ENCODE results near the gene ITGB1.

Gene ITGB1

GRCh38 chr10:32955299-32955772 is 2.7 kb downstream of the ITGB1 start:
- no peak for DNase-seq (ENCODE audit: low read depth)

DNA sequence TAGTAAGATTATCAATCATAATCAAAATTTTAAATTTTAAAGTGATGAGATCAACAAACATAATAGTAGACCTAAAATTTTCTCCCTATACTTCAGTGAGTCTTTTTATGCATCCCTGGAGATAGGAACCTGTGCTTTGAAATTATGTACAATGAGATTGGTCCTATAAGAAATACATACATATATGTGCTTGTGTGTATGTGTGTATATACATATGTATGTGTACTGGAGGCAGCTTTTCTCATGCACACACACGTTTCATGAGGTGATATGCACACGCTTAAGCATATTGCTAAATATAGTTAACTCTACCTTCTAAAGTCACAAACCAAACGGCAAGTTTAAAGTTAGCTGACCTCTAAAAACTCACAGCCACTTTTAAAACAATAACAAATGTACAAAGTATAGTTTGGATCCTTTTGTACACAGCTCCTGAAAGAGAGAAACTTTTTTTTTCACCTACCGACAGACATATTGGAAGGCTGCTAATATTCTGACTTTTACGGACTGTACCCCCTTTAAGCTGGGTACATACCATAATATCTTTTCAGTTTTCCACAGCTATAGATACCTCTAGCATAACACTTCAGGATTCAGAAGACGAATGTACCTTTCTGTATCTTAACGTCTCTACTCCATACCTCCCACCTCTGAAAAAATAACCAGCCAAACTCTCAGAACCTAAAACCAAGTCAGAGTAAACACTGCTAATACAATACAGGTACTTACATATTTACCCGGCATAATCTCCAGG is 3.3 kb downstream of the ITGB1 start:
- DNase-seq (ENCODE audit: low read depth), result no peak

- DNase-seq (ENCODE audit: low read depth), result no peak
These were observed 4.0 kb downstream of the ITGB1 start for GRCh38 chr10:32954080-32954479.

DNA sequence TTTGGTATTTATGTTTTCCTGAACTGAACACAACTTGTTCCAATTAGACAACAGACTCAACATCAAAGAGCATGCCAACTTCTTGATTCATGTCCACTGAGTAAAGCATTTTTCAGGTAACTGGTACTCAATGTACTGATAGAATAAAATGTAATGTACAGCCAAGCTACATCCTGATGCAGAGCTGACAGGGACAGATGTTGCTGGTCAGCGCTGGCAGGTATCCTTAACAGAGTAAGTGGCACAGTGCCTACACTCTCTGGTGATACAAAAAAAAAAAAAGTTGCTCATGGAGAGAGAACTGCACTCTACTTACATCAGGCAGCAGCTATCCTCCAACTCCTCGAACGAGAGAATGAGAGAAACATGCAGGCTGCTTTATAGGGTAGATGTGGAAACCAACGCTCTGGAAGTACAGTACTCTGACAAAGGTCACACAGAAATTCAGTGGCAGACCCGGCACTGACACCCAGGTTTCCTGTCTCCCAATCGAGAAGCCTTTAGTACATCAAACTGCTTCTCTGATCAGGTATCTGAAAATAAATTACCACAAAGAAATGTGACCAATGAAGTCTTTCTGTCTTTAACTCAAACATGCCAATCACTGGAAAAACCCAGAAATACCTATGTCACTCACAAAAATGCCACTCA is 4.6 kb downstream of the ITGB1 start:
- DNase-seq (ENCODE audit: low read depth), result no peak

GRCh38 chr10:32952541-32953276 is 5.3 kb downstream of the ITGB1 start:
- DNase-seq (ENCODE audit: low read depth), result no peak

DNA sequence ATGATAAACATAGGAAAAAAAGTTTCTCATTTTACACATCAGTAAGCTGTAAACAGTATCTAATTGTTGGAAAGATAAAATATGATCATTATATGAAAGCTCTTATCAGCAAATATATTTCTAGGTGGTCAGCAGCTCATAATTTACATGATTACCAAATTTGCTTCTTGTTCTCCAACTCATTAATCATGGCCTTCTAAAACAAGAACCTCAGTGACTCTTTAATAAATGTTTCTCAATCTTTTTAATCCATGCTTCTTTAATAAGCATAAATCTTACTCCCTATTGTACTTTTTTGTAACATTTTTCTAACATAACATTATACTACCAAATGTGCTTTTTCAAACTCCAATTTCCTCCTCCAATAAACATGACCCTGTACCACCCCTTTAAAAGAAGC is 5.9 kb downstream of the ITGB1 start:
- DNase-seq (ENCODE audit: low read depth), result no peak

GRCh38 chr10:32951111-32951510 is 6.9 kb downstream of the ITGB1 start:
- DNase-seq (ENCODE audit: low read depth), result no peak

GRCh38 chr10:32950591-32951108 is 7.4 kb downstream of the ITGB1 start:
- no peak for DNase-seq (ENCODE audit: low read depth)

- DNase-seq (ENCODE audit: low read depth), result no peak
These were observed 8.8 kb downstream of the ITGB1 start for GRCh38 chr10:32949221-32949678.

DNA sequence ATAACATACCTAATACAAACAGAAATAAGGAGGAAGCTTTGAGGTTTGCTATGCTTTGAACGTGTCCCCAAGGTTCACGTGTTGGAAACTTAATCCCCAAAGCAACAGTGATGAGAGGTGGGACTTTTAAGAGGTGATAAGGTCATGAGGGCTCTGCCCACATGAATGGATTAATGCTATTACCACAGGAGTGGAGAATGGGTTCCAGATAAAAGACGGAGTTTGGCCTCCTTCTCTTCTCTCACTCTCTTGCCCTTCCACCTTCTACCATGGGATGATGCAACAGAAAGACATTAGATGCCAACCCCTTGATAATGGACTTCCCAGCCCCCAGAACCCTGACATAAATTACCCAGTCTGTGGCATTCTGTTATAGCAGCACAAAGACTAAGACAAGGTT is 9.6 kb downstream of the ITGB1 start:
- DNase-seq (ENCODE audit: low read depth), result no peak

- DNase-seq (ENCODE audit: low read depth), result no peak
These were observed 10.4 kb downstream of the ITGB1 start for GRCh38 chr10:32947586-32947985.

DNA sequence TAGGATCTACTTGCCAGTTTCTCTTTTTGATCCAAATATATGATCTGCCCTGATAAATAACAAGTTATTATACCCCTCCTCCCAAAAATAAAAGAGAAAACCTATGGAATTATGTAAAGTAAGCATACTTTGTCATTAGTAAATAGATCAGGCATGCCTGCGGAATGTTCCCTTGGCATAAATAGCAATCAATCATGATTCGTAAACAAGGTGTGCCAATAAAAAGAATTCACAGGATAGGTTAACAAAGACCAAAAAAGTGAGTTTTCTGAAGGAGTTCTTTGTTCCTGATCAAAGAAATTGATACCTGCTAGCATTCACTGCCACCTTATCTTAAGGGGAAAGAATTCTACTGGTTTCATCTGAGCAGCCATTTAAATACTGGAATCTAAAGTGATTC is 11.9 kb downstream of the ITGB1 start:
- DNase-seq (ENCODE audit: low read depth), result no peak

DNA sequence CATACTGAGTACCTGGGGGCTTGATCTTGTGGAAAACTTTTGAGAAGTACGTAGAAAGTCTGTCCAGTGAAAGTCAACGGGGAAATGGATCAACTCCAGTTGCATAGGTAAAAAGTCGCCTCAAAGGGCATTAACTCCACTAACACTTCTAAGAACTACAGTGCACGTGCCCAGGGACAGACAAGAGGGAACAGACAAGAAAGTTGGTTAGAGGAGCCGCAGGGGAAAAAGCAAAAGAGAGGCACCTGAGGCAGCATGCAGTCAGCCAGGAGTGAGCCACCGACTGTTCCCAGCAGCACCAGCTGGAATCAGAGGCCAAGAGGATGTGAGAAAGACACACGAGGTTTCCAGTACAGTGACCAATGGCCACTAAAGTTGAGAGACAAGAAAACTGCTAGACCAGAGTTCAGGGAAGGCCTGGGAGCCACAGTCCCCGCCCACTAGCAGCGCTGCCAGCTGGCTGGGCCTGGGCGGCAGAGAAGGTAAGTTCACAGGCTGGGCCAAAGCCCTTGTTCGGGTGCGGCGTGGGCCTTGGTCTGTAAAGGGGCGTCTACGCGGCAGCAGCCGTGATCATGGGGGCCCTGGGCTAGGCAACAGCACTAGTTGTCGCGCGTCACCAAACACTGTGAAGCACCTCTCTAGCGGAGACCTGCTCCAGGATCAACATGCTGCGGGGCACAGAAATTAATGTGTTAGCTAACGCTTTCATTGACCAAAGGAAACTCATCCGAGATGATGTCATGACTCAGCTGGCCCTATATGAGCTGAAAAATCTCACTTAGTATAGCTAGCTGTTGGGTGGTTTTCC is 14.0 kb downstream of the ITGB1 start:
- no peak for DNase-seq (ENCODE audit: low read depth)

GRCh38 chr10:32943395-32943794 is 14.6 kb downstream of the ITGB1 start:
- no peak for DNase-seq (ENCODE audit: low read depth)

DNA sequence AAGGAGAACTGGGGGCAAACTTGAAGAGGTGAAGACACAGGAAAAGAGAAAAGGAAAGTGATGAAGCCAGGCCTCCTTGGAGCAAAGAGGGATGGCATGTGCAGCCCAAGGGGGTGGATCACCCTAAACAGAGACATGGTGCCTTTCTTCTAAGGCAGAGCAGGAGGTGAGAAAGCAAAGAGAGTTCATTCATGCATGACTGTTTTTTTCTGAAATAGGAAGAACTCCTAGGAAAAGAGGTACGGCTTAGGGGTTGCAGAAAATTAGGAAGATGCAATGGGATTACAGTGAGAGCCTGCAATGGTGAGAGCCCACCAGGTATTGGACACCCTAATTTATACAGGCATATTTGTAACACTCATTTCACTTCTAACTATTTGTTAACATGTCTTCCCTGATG is 15.9 kb downstream of the ITGB1 start:
- no peak for DNase-seq (ENCODE audit: low read depth)

DNA sequence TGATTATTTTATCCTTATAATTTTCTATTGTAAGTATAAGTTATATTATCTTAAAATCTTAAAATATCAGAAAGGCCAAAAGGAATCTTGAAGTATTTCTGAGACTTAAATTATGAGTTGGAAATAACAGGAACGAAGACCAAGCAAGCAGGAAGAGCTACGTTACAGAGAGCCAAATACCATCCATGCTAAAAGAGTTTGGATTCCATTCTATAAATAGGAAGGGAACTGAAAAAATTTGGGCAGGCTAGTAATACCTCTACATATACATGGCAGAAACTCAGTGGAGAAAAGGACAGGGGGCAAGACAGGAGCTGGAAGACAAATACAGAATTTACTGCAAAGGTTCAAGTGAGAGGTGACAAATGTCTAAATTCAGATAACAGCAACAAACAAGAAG is 16.7 kb downstream of the ITGB1 start:
- DNase-seq (ENCODE audit: low read depth), result no peak

DNA sequence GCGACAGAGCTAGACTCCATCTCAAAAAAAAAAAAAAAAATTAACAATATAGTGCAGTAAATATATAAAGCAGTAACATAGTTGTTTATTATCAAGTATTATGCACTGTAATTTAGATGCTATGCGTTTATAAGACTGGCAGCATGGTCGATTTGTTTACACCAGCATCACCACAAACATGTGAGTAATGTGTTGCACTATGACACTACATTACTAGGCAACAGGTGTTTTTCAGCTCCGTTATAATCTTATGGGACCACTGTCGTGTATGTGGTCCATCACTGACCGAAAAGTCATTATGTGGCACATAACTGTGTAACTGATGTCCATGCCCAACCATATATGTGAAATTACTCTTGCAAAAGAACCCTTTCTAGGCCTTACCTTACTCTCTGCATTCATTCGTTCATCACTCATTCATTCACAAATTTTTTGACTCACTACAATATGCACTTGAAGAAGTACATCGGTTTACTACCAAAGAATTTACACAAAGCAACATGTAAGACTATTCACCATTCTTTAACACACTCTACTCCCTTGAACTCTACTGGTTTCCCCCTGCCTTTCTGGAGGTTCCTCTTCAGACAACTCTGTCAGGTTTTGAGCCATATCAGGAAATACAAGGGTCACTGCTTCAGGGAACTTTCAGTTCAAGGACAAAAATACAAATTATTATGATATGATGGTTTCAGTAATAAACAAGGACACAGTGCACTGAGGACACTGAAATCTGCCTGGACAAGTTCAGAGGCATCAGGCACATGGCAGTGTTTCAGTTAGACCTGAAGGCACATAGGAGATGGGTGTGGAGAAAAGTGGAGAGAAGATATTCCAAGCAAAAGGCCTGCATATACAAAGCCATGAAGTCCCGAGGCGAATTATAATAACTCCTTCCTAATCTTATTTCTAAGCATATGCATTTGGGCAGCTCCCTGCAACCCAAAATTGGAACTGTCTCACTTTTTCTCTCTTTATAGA is 17.4 kb downstream of the ITGB1 start:
- no peak for DNase-seq (ENCODE audit: low read depth)

GRCh38 chr10:32939296-32940111 is 18.5 kb downstream of the ITGB1 start:
- DNase-seq (ENCODE audit: low read depth), result no peak

GRCh38 chr10:32938554-32939061 is 19.4 kb downstream of the ITGB1 start:
- no peak for DNase-seq (ENCODE audit: low read depth)
